NCI-H460 (cell line): ENCODE results near the gene TMEM248. TPM values are rescaled to one million over a fixed set of nuclear protein-coding genes. Genes with fewer than 3 reads are reported as not detected.
A peak's percentile ranks its signal among the peaks of the same experiment; 100 is the strongest.
"Not testable (repeated sequence)": the region's sequence is repeated elsewhere in the genome, so short reads cannot be mapped to it uniquely, and the experiment has no call there.

ENCODE experiments used
- DNase-seq: peaks from one replicate; pipeline ENCODE4 v3.0.0-alpha.2; 2016; ENCODE audit warnings: low read depth; ENCODE audit errors: extremely low read depth
- polyA plus RNA-seq: library from polyadenylated mRNA; depleted of rRNA; stranded (reverse); fragments of >200 nt; gene quantifications from 2 replicates; pipeline ENCODE4 v1.2.3, GENCODE V29; 2014; cell fraction: nucleus; rRNA removed
- total RNA-seq: library from RNA; depleted of rRNA; stranded (reverse); fragments of >200 nt; shearing (Covaris generic); gene quantifications from 2 replicates; pipeline ENCODE4 v1.2.3, GENCODE V29; 2014; rRNA removed

TMEM248 gene, protein sequence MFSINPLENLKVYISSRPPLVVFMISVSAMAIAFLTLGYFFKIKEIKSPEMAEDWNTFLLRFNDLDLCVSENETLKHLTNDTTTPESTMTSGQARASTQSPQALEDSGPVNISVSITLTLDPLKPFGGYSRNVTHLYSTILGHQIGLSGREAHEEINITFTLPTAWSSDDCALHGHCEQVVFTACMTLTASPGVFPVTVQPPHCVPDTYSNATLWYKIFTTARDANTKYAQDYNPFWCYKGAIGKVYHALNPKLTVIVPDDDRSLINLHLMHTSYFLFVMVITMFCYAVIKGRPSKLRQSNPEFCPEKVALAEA
- 95.2 and 97.8 TPM in 2 replicates for total RNA-seq
- polyA plus RNA-seq = 52.8 and 66.6 TPM in 2 replicates

DNA sequence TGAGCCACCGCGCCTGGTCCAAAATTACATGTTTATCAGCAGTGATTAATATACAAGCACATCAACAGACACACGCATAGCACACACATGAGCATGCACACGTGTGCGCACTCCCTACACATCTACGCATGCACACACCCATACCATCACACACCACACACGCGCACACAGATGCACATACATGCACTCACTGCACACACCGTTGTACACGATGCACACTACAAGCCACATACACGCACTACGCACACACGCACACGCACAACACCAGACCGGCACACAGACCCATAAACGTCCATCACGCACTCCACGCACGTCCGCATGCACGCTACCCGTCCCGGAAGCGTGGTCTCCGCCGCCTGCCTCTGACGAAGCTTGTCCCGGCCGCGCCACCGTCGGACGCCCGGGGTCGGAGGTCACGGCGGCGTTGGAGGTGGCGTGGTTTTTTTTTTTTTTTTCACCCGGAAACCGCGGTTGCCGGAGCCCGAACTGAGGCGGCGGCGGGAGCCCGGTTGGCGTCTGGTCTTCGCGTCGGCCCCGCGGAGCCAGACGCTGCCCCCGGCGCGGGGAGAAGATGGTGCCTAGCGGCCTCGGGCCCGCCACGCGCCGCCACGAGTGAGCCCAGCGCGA lies at the start of gene TMEM248:
Gene TMEM248 (plus strand): TSS at position 457 of the 627 bp plus-strand sequence. CDS start 20,641 bp downstream, outside the sequence.
- peak; percentile 71 for DNase-seq

DNA sequence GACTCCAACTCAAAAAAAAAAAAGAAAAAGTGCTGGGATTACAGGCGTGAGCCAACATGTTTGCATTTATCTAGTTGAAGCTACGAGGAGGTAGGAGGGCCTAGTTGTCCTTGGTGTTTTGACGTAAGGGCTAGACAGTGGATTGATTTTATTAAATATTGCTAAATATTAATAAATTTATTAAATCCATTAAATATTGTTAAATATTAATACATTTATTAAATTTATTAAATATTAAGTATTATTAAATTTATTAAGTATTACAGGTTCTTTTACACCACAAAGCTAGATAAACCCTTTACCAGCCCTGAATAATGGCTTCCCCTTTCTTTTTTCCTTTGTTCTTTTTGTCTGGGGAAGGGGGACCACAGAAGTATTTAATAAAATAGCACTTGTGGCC lies 47.5 kb upstream of the TMEM248 start:
- DNase-seq = no peak

DNA sequence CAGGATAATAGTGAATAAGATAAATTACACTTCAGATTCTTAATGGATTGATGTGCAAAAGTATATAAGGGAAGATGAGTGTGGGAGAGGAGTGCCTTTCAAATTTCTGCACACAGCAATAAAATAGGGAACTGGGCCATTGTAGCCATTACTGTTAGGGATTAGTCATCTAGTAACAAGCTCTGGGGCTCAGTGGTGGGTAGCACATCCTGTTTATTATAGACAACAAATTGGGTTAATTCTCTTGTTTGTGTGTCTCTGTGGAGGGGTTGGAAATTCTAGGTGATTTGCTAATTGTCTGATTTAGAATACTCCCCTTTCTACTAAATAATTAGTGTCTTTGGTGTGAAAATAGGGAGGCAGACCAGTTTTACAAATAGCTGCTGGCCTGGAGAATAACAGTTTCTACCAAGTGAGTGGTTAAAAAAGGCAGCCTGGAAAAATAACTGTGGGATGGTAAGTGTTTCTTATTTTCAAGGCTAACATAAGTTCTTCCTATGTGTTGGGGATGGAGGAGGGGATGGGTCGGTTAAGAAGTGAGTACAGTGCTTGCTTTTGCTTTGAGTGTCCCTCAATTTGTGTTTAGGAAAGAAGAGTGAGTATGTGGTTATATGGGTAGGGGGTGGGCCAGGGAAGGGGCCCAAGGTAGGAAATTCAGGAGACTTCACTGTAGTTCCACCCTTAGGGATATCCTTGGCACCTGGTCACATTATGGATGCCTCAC lies 43.3 kb upstream of the TMEM248 start:
- no peak for DNase-seq

DNA sequence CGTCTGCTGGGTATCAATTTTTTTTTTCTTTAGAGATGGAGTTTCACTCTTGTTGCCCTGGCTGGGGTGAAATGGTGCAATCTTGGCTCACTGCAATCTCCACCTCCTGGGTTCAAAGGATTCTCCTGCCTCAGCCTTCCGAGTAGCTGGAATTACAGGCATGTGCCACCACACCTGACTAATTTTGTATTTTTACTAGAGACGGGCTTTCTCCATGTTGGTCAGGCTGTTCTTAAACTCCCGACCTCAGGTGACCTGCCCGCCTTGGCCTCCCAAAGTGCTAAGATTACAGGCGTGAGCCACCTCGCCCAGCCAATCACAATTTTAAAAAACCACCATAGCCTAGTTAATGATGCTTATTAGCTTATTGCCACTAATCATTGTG lies 42.7 kb upstream of the TMEM248 start:
- DNase-seq = not testable (repeated sequence)

DNA sequence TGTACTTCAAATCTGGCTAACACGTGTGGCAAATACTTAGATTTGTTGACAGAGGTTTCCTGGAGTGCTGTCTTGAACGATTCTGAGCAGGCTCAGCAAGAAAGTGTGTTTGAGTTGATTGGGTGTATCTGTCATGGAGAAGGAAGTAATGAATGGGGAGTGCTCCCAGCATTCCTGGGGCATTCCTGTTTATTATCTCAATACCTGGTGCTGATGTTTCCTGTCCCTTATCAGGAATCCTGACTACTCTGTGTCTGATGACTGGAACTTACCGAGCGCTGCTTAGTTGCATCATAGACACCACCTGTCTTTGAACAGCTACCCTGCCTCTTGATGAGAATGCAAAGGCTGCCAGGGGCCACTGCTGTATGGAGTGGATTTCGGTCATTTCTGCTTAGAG lies 41.0 kb upstream of the TMEM248 start:
- DNase-seq = no peak

DNA sequence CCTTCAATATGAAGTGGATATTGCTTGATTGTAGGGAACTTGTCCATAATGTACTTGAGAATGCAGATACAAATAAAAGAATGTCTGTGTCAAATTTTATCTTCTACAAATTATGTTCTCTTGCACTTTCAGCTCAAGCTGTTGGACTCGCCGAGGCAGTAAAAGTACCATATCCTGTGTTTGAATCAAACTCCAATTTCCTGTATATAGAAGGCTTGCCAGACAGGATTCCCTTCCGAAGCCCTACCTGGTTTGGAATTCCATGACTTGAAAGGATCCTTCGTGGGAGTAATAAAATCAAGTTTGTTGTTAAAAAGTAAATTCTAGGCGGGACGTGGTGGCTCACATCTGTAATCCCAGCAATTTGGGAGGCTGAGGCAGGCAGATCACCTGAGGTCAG lies 40.4 kb upstream of the TMEM248 start:
- not testable (repeated sequence) for DNase-seq

DNA sequence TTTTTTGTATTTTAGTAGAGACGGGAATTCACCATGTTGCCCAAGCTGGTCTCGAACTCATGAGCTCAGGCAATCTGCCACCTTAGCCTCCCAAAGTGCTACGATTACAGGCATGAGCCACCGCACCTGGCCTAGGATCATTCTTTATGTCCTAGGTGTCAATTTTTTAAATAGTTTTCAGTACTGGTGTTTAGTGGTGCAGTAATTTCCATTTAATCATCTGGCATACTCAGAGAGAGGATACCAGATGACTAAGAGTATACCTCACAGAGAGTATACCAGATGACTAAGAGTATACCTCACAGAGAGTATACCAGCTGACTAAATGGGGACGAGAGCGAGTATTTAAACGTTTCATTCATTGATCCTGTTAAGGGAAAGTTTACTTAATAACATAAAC lies 37.3 kb upstream of the TMEM248 start:
- DNase-seq = no peak

DNA sequence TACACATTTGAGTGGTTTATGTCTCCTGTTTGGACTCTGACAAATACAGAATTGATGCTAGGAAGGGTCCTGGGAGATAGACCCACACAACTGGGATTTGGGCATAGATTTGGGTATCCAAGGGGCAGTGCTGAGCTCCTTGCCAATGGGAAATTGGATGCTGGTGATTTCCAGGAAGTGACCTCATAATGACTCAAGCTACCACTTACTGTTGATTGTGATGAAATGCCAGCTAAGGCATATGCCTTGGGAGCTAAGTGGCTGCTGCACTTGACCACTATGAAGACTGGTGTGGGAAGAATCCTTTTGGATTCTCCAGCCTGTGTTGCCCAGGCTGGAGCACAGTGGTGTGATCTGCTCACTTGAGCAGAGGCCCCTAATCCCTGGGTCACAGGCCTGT lies 36.5 kb upstream of the TMEM248 start:
- not testable (repeated sequence) for DNase-seq

DNA sequence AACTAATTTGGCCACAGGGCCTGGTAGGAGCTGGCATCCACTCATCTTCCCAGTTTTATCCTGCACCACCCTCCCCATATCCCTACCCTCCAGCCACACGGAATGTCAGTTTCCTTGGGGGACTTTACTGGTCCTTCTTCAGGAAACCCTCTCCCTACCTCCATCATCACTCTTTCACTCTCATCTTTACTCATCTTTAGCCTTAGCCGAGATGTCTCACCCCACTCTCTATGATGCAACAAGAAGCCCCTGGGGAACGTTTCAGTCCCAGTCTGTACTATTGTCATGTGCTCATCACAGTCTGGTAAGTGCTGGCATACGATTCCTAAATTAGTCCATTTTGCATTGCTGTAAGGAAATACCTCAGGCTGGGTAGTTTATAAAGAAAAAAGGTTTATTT lies 34.9 kb upstream of the TMEM248 start:
- no peak for DNase-seq

DNA sequence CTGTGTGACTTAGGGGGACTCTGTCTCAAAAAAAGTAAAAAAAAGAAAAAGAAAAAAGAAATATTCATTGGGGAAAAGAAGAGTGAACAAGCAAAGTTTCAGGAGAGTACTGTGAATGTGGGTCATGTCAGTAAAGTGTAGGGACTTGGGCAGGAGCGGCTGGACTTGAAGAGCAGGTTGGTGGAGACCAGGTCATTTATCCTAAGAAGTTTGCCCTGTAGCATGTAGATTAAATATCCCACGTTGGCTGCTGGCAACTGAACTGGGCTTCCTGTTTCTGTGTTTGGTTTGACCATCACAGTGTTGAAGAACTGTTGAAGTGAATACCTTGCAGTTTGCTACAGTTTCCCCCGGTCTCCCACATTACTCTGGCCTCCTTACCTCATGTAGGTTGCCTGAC lies 32.8 kb upstream of the TMEM248 start:
- not testable (repeated sequence) for DNase-seq

DNA sequence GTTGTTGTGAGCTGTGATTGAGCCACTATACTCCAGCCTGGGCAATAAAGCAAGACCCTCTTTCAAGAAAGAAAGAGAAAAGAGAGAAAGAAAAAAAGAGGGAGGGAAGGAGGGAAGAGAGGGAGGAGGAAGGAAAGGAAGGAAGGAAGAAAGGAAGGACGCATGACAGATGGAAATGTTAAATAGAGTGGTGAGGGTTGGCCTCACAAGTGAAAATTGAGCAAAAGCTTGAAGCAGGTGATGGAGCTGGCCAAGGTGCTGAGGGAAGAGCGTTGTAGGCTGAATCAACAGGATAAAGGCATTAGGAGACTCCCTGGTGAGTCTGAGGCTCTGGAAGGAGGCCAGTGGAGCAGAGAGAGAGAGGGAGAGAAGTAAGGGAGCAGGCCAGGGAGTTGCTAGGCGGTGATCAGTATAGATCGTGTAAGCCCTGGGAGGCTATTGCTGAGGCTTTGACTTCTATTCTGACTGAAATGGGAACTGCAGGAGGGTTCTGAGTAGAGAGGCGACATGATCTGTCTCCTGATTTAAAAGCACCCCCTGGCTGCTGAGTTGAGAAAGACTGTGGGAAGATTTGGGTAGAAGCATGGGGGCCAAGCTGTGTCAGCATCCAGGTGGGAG lies 26.5 kb upstream of the TMEM248 start:
- DNase-seq = no peak

DNA sequence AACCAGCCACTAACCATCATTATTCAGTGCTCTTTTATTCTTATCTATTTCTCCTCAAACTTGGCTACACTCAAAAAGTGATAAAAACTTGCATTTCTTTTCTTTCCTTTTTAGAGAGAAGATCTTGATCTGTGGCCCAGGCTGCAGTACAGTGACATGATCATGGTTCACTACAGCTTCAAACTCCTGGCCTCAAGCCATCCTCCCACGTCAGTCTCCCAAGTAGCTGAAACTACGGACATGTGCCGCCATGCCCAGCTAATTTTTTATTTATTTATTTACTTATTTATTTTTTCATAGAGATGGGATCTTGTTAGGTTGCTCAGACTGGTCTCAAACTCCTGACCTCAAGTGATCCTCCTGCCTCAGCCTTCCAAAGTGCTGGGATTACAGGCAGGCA lies 24.6 kb upstream of the TMEM248 start:
- DNase-seq = no peak

DNA sequence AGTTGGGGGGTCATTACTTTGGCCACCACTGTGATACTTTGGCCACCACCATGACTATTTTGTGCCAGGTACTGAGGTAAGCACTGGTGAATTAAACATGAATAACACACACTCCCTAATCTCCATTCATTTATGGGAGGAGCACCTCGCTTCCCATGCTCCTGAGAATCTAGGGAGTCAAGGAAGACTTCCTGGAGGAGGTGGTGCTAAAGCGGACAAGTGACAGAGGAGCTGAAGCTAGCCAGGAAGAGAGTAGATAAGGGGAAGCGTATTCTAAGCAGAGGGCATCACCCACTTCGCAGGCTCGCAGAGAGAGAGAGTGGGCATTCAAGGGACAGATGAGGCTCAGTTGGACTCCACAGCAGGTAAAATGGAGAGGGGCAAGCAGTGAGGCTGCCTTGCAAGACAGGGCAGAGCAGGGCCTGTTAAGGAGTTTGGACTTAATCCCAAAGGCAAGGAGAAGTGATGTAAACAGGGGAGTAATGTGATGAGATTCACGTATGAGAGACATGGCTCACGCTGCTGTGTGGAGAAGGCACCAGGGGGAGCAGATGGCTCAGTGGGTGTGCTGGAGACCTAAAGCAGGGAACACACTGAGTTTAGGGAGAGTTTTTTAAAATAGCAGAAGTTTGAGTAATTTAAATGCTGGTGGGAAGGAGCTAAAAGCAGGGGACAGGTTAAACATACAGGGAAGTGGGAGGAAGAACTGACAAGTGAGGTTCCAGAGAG lies 21.3 kb upstream of the TMEM248 start:
- DNase-seq = no peak

DNA sequence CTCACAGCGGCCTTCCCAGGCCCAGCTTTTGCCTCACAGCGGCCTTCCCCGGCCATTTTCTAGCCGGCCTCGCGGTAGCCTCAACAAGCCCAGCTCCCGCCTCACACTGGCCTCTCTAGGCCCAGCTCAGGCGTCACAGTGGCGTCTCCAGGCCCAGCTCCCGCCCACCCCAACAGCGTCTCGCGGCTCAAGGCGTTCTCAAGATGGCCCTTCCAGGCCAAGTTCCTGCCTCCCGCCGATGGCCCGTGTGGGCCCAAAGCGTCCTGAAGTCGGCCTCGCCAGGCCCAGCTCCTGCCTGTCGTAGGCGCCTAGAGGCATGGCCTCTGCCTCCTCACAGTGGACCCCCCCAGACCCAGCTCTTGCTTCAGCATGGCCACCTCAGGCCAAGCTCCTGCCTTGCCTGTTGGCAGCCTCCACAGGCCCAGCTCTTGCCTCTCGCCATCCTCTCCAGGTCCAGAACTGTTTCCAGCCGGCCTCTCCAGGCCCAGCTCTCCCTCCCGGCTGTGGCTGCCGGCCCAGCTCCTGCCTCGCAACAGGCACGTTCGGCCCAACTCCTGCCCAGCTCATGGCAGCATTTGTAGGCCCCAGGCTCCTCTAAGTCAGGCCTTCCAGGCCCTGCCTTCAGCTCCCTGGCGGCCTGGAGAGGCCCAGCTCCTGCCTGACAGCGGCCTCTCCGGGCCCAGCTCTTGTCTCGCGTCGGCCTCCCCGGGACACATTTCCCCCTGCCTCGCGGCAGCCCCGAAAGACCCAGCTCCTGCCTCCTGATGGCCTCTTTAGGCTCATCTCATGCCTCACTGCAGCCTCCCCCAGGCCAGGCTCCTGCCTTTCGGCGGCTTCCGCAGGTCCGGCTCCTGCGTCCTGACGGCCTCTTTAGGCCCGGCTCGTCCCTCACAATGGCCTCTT lies 18.8 kb upstream of the TMEM248 start:
- DNase-seq = no peak

DNA sequence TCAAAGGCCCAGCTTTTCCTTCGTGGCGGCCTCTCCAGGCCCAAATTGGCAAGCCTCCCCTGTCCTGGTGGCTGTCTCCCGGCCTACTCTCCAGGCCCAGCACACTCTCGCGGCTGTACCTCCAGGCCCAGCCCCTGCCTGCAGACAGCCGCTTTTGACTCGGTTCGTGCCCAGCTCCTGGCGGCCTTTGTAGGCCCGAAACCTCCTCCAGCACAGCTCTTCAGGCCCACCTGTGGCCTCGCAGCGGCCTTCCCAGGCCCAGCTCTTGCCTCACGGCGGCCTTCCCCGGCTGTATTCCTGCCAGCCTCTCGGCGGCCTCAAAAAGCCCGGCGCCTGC lies 18.2 kb upstream of the TMEM248 start:
- no peak for DNase-seq

DNA sequence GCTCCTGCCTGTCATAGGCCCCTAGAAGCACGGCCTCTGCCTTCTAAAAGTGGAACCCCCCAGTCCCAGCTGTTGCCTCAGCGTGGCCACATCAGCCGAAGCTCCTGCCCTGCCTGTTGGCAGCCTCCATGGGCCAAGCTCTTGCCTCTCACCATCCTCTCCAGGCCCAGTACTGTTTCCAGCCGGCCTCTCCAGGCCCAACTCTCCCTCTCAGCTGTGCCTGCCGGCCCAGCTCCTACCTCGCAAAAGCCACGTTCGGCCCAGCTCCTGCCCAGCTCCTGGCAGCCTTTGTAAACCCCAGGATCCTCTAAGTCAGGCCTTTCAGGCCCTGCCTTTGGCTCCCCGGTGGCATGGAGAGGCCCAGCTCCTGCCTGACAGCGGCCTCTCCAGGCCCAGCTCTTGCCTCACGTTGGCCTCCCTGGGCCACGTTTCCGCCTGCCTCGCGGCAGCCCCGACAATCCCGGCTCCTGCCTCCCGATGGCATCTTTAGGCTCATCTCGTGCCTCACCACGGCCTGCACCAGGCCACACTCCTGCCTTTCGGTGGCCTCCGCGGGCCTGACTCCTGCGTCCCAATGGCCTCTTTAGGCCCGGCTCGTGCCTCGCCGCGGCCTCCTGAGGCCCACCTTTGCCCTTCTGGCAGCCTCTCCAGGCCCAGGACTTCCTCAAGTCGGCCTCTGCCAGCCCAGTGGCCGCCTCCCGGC lies 17.5 kb upstream of the TMEM248 start:
- DNase-seq = no peak

DNA sequence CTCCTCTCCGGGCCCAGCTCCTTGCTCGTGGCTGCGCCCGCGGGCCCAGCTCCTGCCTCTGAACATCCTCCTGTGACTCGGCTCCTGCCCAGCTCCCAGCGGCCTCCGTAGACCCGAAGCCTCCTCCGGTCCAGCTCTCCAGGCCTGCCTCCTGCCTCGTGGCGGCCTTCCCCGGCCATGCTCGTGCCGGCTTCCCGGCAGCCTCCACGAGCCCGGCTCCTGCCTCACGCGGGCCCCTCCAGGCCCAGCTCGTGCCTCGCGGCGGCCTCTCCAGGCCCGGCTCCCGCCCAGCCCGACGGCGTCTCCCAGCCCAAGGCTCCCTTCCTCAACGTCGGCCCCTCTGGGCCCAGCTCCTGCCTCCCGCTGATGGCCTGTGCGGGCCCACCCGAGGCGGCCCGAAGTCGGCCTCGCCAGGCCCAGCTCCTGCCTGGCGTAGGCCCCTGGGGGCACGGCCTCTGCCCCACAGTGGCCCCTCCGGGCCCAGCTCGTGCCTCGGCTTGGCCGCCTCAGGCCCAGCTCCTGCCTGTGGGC lies 16.9 kb upstream of the TMEM248 start:
- DNase-seq = no peak

DNA sequence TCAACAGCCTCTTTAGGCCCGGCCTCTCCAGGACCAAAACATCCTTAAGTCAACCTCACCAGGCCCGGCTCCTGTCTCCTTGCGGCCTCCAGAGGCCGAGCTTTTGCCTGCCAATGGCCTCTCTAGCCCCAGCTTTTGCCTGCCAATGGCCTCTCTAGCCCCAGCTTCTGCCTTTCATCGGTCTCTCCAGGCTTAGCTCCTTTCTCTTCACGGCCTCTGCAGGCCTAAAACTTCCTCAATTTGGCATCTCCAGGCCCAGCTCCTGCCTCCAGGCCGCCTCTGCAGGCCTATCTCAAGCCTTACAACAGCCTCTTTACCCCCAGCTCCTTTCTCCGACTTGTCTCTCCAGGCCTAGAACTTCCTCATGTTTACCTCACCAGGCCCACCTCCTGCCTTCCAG lies 15.7 kb upstream of the TMEM248 start:
- no peak for DNase-seq

DNA sequence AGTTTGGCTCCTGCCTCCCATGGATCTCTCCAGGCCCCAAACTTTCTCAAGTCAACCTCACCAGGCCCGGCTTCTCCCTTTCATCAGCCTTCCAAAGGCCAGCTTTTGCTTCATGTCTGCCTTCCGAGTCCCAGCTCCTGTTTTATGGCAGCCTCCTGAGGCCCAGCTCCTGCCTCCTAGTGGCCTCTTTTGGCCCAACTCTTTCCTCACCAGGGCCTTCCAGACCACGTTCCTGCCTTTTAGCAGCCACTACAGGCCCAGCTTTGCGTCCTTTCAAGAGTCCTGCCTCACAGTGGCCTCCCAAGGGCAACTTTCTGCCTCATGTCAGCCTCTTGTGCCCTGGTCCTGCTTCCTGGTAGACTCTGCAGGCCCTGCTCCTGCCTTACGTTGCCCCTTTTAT lies 15.3 kb upstream of the TMEM248 start:
- no peak for DNase-seq
